Ovary (tissue), 3 donors: ENCODE measurements around the gene PTMS.

Experiments
- CTCF ChIP-seq, 3 donors: fragments of 450-650 bp in 2 of 3; fragments of 200-600 bp in 1 of 3; IDR thresholded peaks; one replicate each; pipeline versions ENCODE4 v1.5.1 to v1.8.0; 2016 to 2022; ENCODE audit warnings: antibody characterized with exemption in 3 of 3, mild to moderate bottlenecking in 1 of 3
- POLR2A ChIP-seq: fragments of 450-650 bp; IDR thresholded peaks from one replicate; pipeline ENCODE4 v1.6.1; 2017; ENCODE audit warnings: antibody characterized with exemption, mild to moderate bottlenecking, moderate library complexity
- donor health status: DM: no; HTN: no; CAD: no.

GRCh38 chr12:6772331-6772695, 6.2 kb downstream of the PTMS start, which contains the start of gene LAG3:
- TF ChIP-seq CTCF (IDR thresholded peaks at IDR 0.05) = no peak
- no peak for TF ChIP-seq POLR2A
